MCF 10A (cell line): Measurements from ENCODE around the gene DEGS1. TPM values are rescaled to one million over a fixed set of nuclear protein-coding genes. Genes with fewer than 3 reads are reported as not detected.

Experiments
- BruUV-seq: library from RNA; stranded (reverse); fragments of 400-500 nt; replicated peaks from 2 replicates; lab custom pipeline; 2021; lab: Mats Ljungman, UMichigan
- CTCF ChIA-PET: fragments of 300-600 bp; sonication (Branson Sonifier 250); formaldehyde crosslinking; extraction: SDS; loops from one replicate; lab custom pipeline; 2021; ENCODE audit warnings: antibody characterized with exemption, inconsistent platforms; lab: Yijun Ruan, JAX
- POLR2A ChIA-PET: fragments of 300-600, 350-650 bp; sonication (Branson Sonifier 250); formaldehyde crosslinking; extraction: SDS; loops from one replicate; lab custom pipeline; 2020; ENCODE audit warnings: antibody characterized with exemption, inconsistent platforms; lab: Yijun Ruan, JAX
- DNase-seq: peaks from one replicate; pipeline ENCODE4 v3.0.0-alpha.2; 2018; ENCODE audit not compliant: unreplicated experiment
- H3K27ac Mint-ChIP-seq: one replicate; pipeline ENCODE4 v1.8.0; 2022; ENCODE audit warnings: mild to moderate bottlenecking, low read depth, mixed read lengths; ENCODE audit not compliant: unreplicated experiment
- H3K27me3 Mint-ChIP-seq: one replicate; pipeline ENCODE4 v1.8.0; 2022; ENCODE audit warnings: mixed read lengths; ENCODE audit not compliant: insufficient read depth, unreplicated experiment
- H3K36me3 Mint-ChIP-seq: one replicate; pipeline ENCODE4 v1.8.0; 2022; ENCODE audit warnings: mild to moderate bottlenecking, moderate library complexity, mixed read lengths; ENCODE audit not compliant: insufficient read depth, unreplicated experiment
- H3K4me1 Mint-ChIP-seq: one replicate; pipeline ENCODE4 v1.8.0; 2022; ENCODE audit warnings: mixed read lengths; ENCODE audit not compliant: insufficient read depth, unreplicated experiment
- H3K4me3 Mint-ChIP-seq: one replicate; pipeline ENCODE4 v1.8.0; 2022; ENCODE audit warnings: mild to moderate bottlenecking, moderate library complexity, mixed read lengths; ENCODE audit not compliant: unreplicated experiment
- H3K9me3 Mint-ChIP-seq: one replicate; pipeline ENCODE4 v1.8.0; 2022; ENCODE audit warnings: mixed read lengths; ENCODE audit not compliant: unreplicated experiment
- CTCF ChIP-seq: fragments of 200-600 bp; IDR thresholded peaks from one replicate; pipeline ENCODE4 v1.8.0; 2022; ENCODE audit warnings: antibody characterized with exemption, mild to moderate bottlenecking; ENCODE audit not compliant: unreplicated experiment
- intact Hi-C: fragments of 100-400 bp; cut with micrococcal nuclease; formaldehyde crosslinking; loops from 2 replicates; pipeline ENCODE4 v1.14.1; 2022
- total RNA-seq: library from RNA; stranded (reverse); gene quantifications from 2 replicates; pipeline ENCODE4 v1.2.3, GENCODE V29; 2022

The DEGS1 gene
- total RNA-seq, 1 experiment from 2014 or later, result 99.1 TPM

GRCh38 chr1:224211206-224211962 is 28.3 kb downstream of the DEGS1 start:
- CTCF ChIA-PET, result interaction anchor here (0.6 kb wide), 2 partner anchors 31 to 327 kb away, joined by 3 to 4 read pairs; no protein-coding TSS in a partner anchor
- H3K9me3 Mint-ChIP-seq, result no peaks in the 10 kb centered on the region
- H3K4me1 Mint-ChIP-seq, result peaks cover 20% of the 10 kb centered on the region
- POLR2A ChIA-PET, result interaction anchor here (0.8 to 0.9 kb wide), 2 partner anchors 13 to 118 kb away, joined by 3 to 5 read pairs; partner anchors contain the start of gene NVL
- H3K36me3 Mint-ChIP-seq, result no peaks in the 10 kb centered on the region
- intact Hi-C loops, result no loop called here
- peak overlapping the region; percentile 23 for H3K27ac Mint-ChIP-seq
- peak; percentile 87 for DNase-seq
- H3K27me3 Mint-ChIP-seq, result no peaks in the 10 kb centered on the region
- TF ChIP-seq CTCF, result no peak
- H3K4me3 Mint-ChIP-seq, result no peak overlapping the region
- no TSS peak for BruUV-seq

- intact Hi-C loops, result no loop called here
Measured at GRCh38 chr1:224212618-224213061, 29.6 kb downstream of the DEGS1 start.

GRCh38 chr1:224213438-224214119 is 30.5 kb downstream of the DEGS1 start:
- no TSS peak for BruUV-seq
- CTCF ChIA-PET, result interaction anchor here (0.5 to 0.9 kb wide), 5 partner anchors 28 to 1841 kb away, joined by 3 to 5 read pairs (median 4); no protein-coding TSS in a partner anchor

More at GRCh38 chr1:224212618-224213061, 29.6 kb downstream of the DEGS1 start:
- Mint-ChIP-seq H3K9me3 (no peaks in the 10 kb centered on the region), H3K4me3 (no peak overlapping the region), H3K27me3 (no peaks in the 10 kb centered on the region), H3K36me3 (no peaks in the 10 kb centered on the region), H3K27ac (no peak overlapping the region), H3K4me1 (peaks cover 20% of the 10 kb centered on the region)
- CTCF ChIA-PET, result interaction anchor here (0.5 to 0.9 kb wide), 3 partner anchors 30 to 1841 kb away, joined by 3 to 5 read pairs (median 4); no protein-coding TSS in a partner anchor
- DNase-seq, result no peak
- TF ChIP-seq CTCF, result no peak
- POLR2A ChIA-PET, result interaction anchor here (0.6 to 2.1 kb wide), 6 partner anchors 8 to 97 kb away, joined by 3 to 16 read pairs (median 4); partner anchors contain the start of gene DEGS1
- no TSS peak for BruUV-seq

More at GRCh38 chr1:224213438-224214119, 30.5 kb downstream of the DEGS1 start:
- no peak overlapping the region for H3K4me3 Mint-ChIP-seq
- H3K27ac Mint-ChIP-seq, result no peak overlapping the region
- no peaks in the 10 kb centered on the region for H3K9me3 Mint-ChIP-seq
- no peaks in the 10 kb centered on the region for H3K27me3 Mint-ChIP-seq
- TF ChIP-seq CTCF, result no peak
- H3K36me3 Mint-ChIP-seq, result no peaks in the 10 kb centered on the region
- intact Hi-C loops, result no loop called here
- H3K4me1 Mint-ChIP-seq, result peaks cover 21% of the 10 kb centered on the region
- DNase-seq, result peak; percentile 33
- POLR2A ChIA-PET, result interaction anchor here (0.6 to 2.1 kb wide), 11 partner anchors 9 to 98 kb away, joined by 3 to 17 read pairs (median 6); partner anchors contain the start of gene DEGS1
